ENCODE data around the gene PAX3.

Gene PAX3

GRCh38 chr2:222309766-222310165 is 11.0 kb upstream of the PAX3 start:
- H3K4me3 ChIP-seq: no peak overlapping the region
- H3K9me3 ChIP-seq: no peaks in the 10 kb centered on the region
- H3K27me3 ChIP-seq: peaks cover 0 to 94% of the 10 kb centered on the region in 2 donors
- intact Hi-C loops (cut with DNase I; ENCODE audit: low total_unique reads): no loop called here
- no peak for TF ChIP-seq CTCF (IDR thresholded peaks at IDR 0.05)
- H3K4me1 ChIP-seq: peaks cover 0 to 42% (median 31%) of the 10 kb centered on the region in 4 donors
- no peak for DNase-seq
- H3K36me3 ChIP-seq: no peaks in the 10 kb centered on the region
- no peak overlapping the region for H3K27ac ChIP-seq

GRCh38 chr2:222309361-222309760 is 10.6 kb upstream of the PAX3 start:
- H3K36me3 ChIP-seq: no peaks in the 10 kb centered on the region
- no peak overlapping the region for H3K27ac ChIP-seq
- no peak overlapping the region for H3K4me3 ChIP-seq
- H3K9me3 ChIP-seq: no peaks in the 10 kb centered on the region
- peaks cover 0 to 93% of the 10 kb centered on the region in 2 donors for H3K27me3 ChIP-seq
- intact Hi-C loops (cut with DNase I; ENCODE audit: low total_unique reads): no loop called here
- no peak for TF ChIP-seq CTCF (IDR thresholded peaks at IDR 0.05)
- DNase-seq: no peak
- H3K4me1 ChIP-seq: peaks cover 0 to 45% (median 35%) of the 10 kb centered on the region in 4 donors

GRCh38 chr2:222307978-222308730 is 9.4 kb upstream of the PAX3 start:
- no peak overlapping the region for H3K27ac ChIP-seq
- H3K36me3 ChIP-seq: no peaks in the 10 kb centered on the region
- no peak overlapping the region for H3K4me3 ChIP-seq
- H3K27me3 ChIP-seq: peaks cover 0 to 98% of the 10 kb centered on the region in 2 donors
- H3K9me3 ChIP-seq: no peaks in the 10 kb centered on the region
- H3K4me1 ChIP-seq: peaks cover 0 to 52% (median 38%) of the 10 kb centered on the region in 4 donors
- DNase-seq: no peak
- no peak for TF ChIP-seq CTCF (IDR thresholded peaks at IDR 0.05)
- intact Hi-C loops (cut with DNase I; ENCODE audit: low total_unique reads): no loop called here

GRCh38 chr2:222307143-222307756 is 8.5 kb upstream of the PAX3 start:
- TF ChIP-seq CTCF (IDR thresholded peaks at IDR 0.05): no peak
- Histone ChIP-seq H3K4me3 (peak overlapping the region in 1 of 2 donors; percentile 62), H3K4me1 (peaks cover 0 to 47% (median 37%) of the 10 kb centered on the region in 4 donors), H3K36me3 (no peaks in the 10 kb centered on the region), H3K9me3 (no peaks in the 10 kb centered on the region), H3K27me3 (peaks cover 0 to 98% of the 10 kb centered on the region in 2 donors), H3K27ac (no peak overlapping the region)
- no peak for DNase-seq
- intact Hi-C loops (cut with DNase I; ENCODE audit: low total_unique reads): no loop called here

- TF ChIP-seq CTCF (IDR thresholded peaks at IDR 0.05): no peak
- Histone ChIP-seq H3K9me3 (no peaks in the 10 kb centered on the region), H3K27me3 (peaks cover 0 to 98% of the 10 kb centered on the region in 2 donors), H3K36me3 (no peaks in the 10 kb centered on the region), H3K4me1 (peaks cover 0 to 46% (median 33%) of the 10 kb centered on the region in 4 donors), H3K27ac (no peak overlapping the region), H3K4me3 (peak overlapping the region; percentile 45 to 62)
- DNase-seq: no peak
- intact Hi-C loops (cut with DNase I; ENCODE audit: low total_unique reads): no loop called here
These were observed 7.8 kb upstream of the PAX3 start for GRCh38 chr2:222306393-222307142.

Measured in tibial artery (tissue), 4 donors.